NOMO-1 treated with DMSO at 0.1 percent for 48 hours (cell line): ENCODE measurements around the gene NOL12.
A peak's percentile ranks its signal among the peaks of the same experiment; 100 is the strongest.

Experiments used
- DNase-seq: peaks from one replicate; lab custom pipeline; 2025; ENCODE audit not compliant: unreplicated experiment; lab: John Stamatoyannopoulos, UW

The NOL12 gene

GRCh38 chr22:37659066-37659896, 26.9 kb upstream of the NOL12 start:
- DNase-seq: no peak

- DNase-seq: no peak
Observed at GRCh38 chr22:37659897-37660708, 26.0 kb upstream of the NOL12 start.

- no peak for DNase-seq
Observed at GRCh38 chr22:37660709-37661045, 25.5 kb upstream of the NOL12 start.

GRCh38 chr22:37661160-37661924, 24.8 kb upstream of the NOL12 start:
- DNase-seq: no peak

- DNase-seq: no peak
Observed at GRCh38 chr22:37662039-37662438, 24.1 kb upstream of the NOL12 start.

- no peak for DNase-seq
Observed at GRCh38 chr22:37663521-37664140, 22.5 kb upstream of the NOL12 start.

- DNase-seq: no peak
Observed at GRCh38 chr22:37664249-37665101, 21.7 kb upstream of the NOL12 start.

- DNase-seq: no peak
Observed at GRCh38 chr22:37665487-37665886, 20.7 kb upstream of the NOL12 start.

GRCh38 chr22:37669586-37669985, 16.6 kb upstream of the NOL12 start:
- DNase-seq: no peak

- no peak for DNase-seq
Observed at GRCh38 chr22:37672206-37672919, 13.8 kb upstream of the NOL12 start.

GRCh38 chr22:37672920-37673455, 13.2 kb upstream of the NOL12 start:
- DNase-seq: no peak

- no peak for DNase-seq
Observed at GRCh38 chr22:37674248-37674647, 11.9 kb upstream of the NOL12 start.

- DNase-seq: peak; percentile 94
Observed at GRCh38 chr22:37674951-37675929, 10.9 kb upstream of the NOL12 start, which contains the start of gene LGALS1. Gene LGALS1 (plus strand): TSS chr22:37675636. CDS start chr22:37675703, 67 bp downstream.

GRCh38 chr22:37675930-37676735, 10.0 kb upstream of the NOL12 start:
- DNase-seq: no peak

- peak; percentile 92 for DNase-seq
Observed at GRCh38 chr22:37676736-37677492, 9.2 kb upstream of the NOL12 start.

GRCh38 chr22:37677493-37677974, 8.6 kb upstream of the NOL12 start:
- DNase-seq: no peak
